Testis (tissue), 2 donors: ENCODE measurements around the gene KATNAL1.

Experiments
- CTCF ChIP-seq, 3 experiments: fragments of 450-650 bp in 2 of 3; fragments of 200-600 bp in 1 of 3; sonication (generic) in 1 of 3; IDR thresholded peaks; one replicate each; pipeline ENCODE4 v1.5.1; 2016 to 2019; ENCODE audit warnings: antibody characterized with exemption in 3 of 3, mild to moderate bottlenecking in 2 of 3, moderate library complexity in 1 of 3
- POLR2A ChIP-seq: fragments of 450-650 bp; IDR thresholded peaks from one replicate; pipeline ENCODE4 v1.6.1; 2017; ENCODE audit warnings: antibody characterized with exemption, mild to moderate bottlenecking, moderate library complexity

GRCh38 chr13:30354493-30355383 lies 47.4 kb upstream of the KATNAL1 start:
- TF ChIP-seq POLR2A (no peak), CTCF (IDR thresholded peaks at IDR 0.05) (no peak)
